ENCODE measurements around the gene MARCHF11. TPM values are rescaled to one million over a fixed set of nuclear protein-coding genes. Genes with fewer than 3 reads are reported as not detected.
A peak's percentile ranks its signal among the peaks of the same experiment; 100 is the strongest.

MARCHF11 gene
- total and polyA plus RNA-seq, 2 of the 8 experiments (the other 6 are each of a cell fraction or from before 2014, with no cell fraction given), result 0.27 to 0.82 TPM

- Histone ChIP-seq H3K18ac (ENCODE audit: extremely low read depth, low read length) (no peak overlapping the region), H3K79me1 (ENCODE audit: low read depth, low read length) (no peaks in the 10 kb centered on the region), H2BK12ac (ENCODE audit: low read depth, low read length) (no peak overlapping the region), H2AFZ (ENCODE audit: low read length) (peak overlapping the region; percentile 79; the same call in 1 of the 2 replicates), H3K36me3 (ENCODE audit: control insufficient read depth in 2 of 4, insufficient read depth in 4 of 4, low read length in 3 of 4) (no peaks in the 10 kb centered on the region), H3K14ac (ENCODE audit: insufficient read length) (no peak overlapping the region), H3K9me3 (ENCODE audit: insufficient read depth in 2 of 2, low read depth in 1 of 2, low read length in 1 of 2) (no peaks in the 10 kb centered on the region), H3K9ac (replicated peaks in 1 of 4; ENCODE audit: extremely low read depth in 1 of 4, low read depth in 3 of 4, low read length in 3 of 4) (no peak overlapping the region), H3K56ac (replicated peaks; ENCODE audit: insufficient read length, low read depth, low read length) (no peak overlapping the region), H4K91ac (replicated peaks; ENCODE audit: insufficient read length, low read length) (no peak overlapping the region), H2BK20ac (ENCODE audit: low read length) (no peak overlapping the region), H3K4me2 (ENCODE audit: insufficient read depth in 1 of 2, low read depth in 2 of 2, low read length in 2 of 2) (peak overlapping the region; percentile 72 to 74), H3K4ac (replicated peaks; ENCODE audit: insufficient read length, low read depth, low read length) (no peak overlapping the region), H3K4me1 (replicated peaks in 1 of 4; ENCODE audit: control insufficient read depth in 3 of 4, insufficient read depth in 4 of 4, low read length in 3 of 4) (peaks cover 0 to 8% (median 0%) of the 10 kb centered on the region in 4 experiments; a peak in 2 of 7 replicates), H3K23ac (ENCODE audit: insufficient read length) (no peak overlapping the region), H4K8ac (ENCODE audit: extremely low read depth, insufficient read depth, low read length) (peak overlapping the region; percentile 28; the same call in 1 of the 2 replicates), H3K4me3 (ENCODE audit: extremely low read depth in 1 of 4, insufficient read depth in 2 of 4, low read depth in 3 of 4, low read length in 4 of 4) (peak overlapping the region; percentile 35 to 68 (median 42)), H3K27ac (ENCODE audit: low read depth, low read length) (no peak overlapping the region), H3K23me2 (ENCODE audit: low read depth, low read length) (peaks cover 5% of the 10 kb centered on the region; the same call in 1 of the 2 replicates), H3K79me2 (ENCODE audit: control insufficient read depth in 1 of 2, insufficient read depth in 2 of 2, low read length in 2 of 2) (no peaks in the 10 kb centered on the region), H3K27me3 (replicated peaks in 1 of 4; ENCODE audit: control insufficient read depth in 3 of 4, extremely low read depth in 1 of 4, insufficient read depth in 3 of 4, low read length in 3 of 4) (peaks cover 7 to 25% (median 24%) of the 10 kb centered on the region in 4 experiments), H2BK120ac (replicated peaks; ENCODE audit: low read depth, low read length) (no peak overlapping the region), H2BK15ac (ENCODE audit: low read length) (no peak overlapping the region), H2BK5ac (ENCODE audit: low read depth, low read length) (no peak overlapping the region), H2AK5ac (ENCODE audit: low read depth, low read length) (no peak overlapping the region), H4K20me1 (replicated peaks in 1 of 2; ENCODE audit: control insufficient read depth in 1 of 2, insufficient read depth in 2 of 2, low read length in 2 of 2) (peaks cover 0 to 3% of the 10 kb centered on the region in 2 experiments), H4K5ac (ENCODE audit: insufficient read length, low read depth, low read length) (no peak overlapping the region)
- FAIRE-seq (no peak), DNase-seq (ENCODE audit: low read depth in 1 of 2, low spot score in 2 of 2) (peak in 1 of 2 experiments; percentile 63)
- CTCF ChIA-PET (ENCODE audit: partially characterized antibody), result interaction anchor here (1.1 to 1.7 kb wide), 2 partner anchors 19 to 26 kb away, joined by 3 to 5 read pairs; no protein-coding TSS in a partner anchor
- POLR2A ChIA-PET (ENCODE audit: partially characterized antibody), result interaction anchor here (1.1 kb wide), 1 partner anchor 13 kb away, joined by 3 read pairs; no protein-coding TSS in a partner anchor
- 9% methylated on average over 21 of the region's 63 CpGs; no CpG with 5 or more reads in 1 of the 2 experiments for WGBS, 2 experiments (ENCODE audit: extremely low coverage in 1 of 2, insufficient coverage in 1 of 2, insufficient read length in 1 of 2, insufficient replicate concordance in 2 of 2, low coverage in 1 of 2, low lambda C conversion rate in 2 of 2, missing lambda C conversion rate in 1 of 2)
- no peak for TF ChIP-seq KDM1A (IDR thresholded peaks at IDR 0.05; ENCODE audit: borderline replicate concordance, low read length)
- TF ChIP-seq ASH2L (IDR thresholded peaks at IDR 0.05; ENCODE audit: low read length), result peak; percentile 20
- TF ChIP-seq JUND (IDR thresholded peaks at IDR 0.05; ENCODE audit: low read length), result no peak
- TF ChIP-seq HDAC6 (IDR thresholded peaks at IDR 0.05; ENCODE audit: low read depth, low read length), result no peak
- 0 out of 2 replicates have a peak, but pooled peaks have one; percentile 4 for TF ChIP-seq MAX (IDR thresholded peaks at IDR 0.05)
- TF ChIP-seq, protein P1, sequence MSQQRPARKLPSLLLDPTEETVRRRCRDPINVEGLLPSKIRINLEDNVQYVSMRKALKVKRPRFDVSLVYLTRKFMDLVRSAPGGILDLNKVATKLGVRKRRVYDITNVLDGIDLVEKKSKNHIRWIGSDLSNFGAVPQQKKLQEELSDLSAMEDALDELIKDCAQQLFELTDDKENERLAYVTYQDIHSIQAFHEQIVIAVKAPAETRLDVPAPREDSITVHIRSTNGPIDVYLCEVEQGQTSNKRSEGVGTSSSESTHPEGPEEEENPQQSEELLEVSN (IDR thresholded peaks at IDR 0.05), result peak; percentile 27; the same call in 1 of the 2 replicates
- no peak for TF ChIP-seq HDAC2 (IDR thresholded peaks at IDR 0.05; ENCODE audit: borderline replicate concordance in 1 of 2, low read depth in 2 of 2, low read length in 2 of 2)
- peak; percentile 83 for TF ChIP-seq SUZ12 (IDR thresholded peaks at IDR 0.05; ENCODE audit: low read length)
- TF ChIP-seq EZH2 (IDR thresholded peaks at IDR 0.05; ENCODE audit: low read depth, low read length, severe bottlenecking), result peak; percentile 85
Measured at GRCh38 chr5:16179936-16180788, 571 bp upstream of the MARCHF11 start.

Measured in H1 (cell line).